Airway epithelial cell (primary cell): ENCODE measurements around the gene SUV39H2. TPM values are rescaled to one million over a fixed set of nuclear protein-coding genes. Genes with fewer than 3 reads are reported as not detected.

ENCODE experiments used
- total RNA-seq: library from RNA; depleted of rRNA; stranded (reverse); fragments of >200 nt; gene quantifications from 2 replicates; pipeline ENCODE4 v1.2.3, GENCODE V29; 2015

SUV39H2 gene
- 13.5 and 16.1 TPM in 2 replicates for total RNA-seq

GRCh38 chr10:14878266-14879123 lies at the start of gene SUV39H2:
Gene SUV39H2 (plus strand): TSS chr10:14878866. CDS start chr10:14878889, 23 bp downstream.

GRCh38 chr10:14837757-14838581 lies 40.7 kb upstream of the SUV39H2 start, which contains the start of the genes CDNF, HSPA14 and MSANTD7:
Gene CDNF (minus strand): TSS chr10:14838037. CDS start chr10:14837946, 91 bp downstream.
Gene HSPA14 (plus strand): TSS chr10:14838306. CDS start chr10:14838403, 97 bp downstream.
Gene MSANTD7 (plus strand): TSS chr10:14838306. CDS start chr10:14842285, 3,979 bp downstream.

Other genes with a start within 250 kb of the SUV39H2 start
- gene FAM107B, start 104.0 kb upstream of the SUV39H2 start, total RNA-seq = 7.1 and 8.5 TPM in 2 replicates
- gene CDNF, start 40.8 kb upstream of the SUV39H2 start, total RNA-seq = 0.21 TPM in 1 of 2 replicates, not detected in the other
- gene HSPA14, start 40.6 kb upstream of the SUV39H2 start, total RNA-seq = 14.2 and 20.8 TPM in 2 replicates
- 7.0 and 12.6 TPM in 2 replicates for gene MSANTD7, start 40.6 kb upstream of the SUV39H2 start, total RNA-seq
- gene DCLRE1C, start 75.2 kb downstream of the SUV39H2 start, total RNA-seq = 7.4 and 7.6 TPM in 2 replicates
- gene MEIG1, start 80.5 kb downstream of the SUV39H2 start, total RNA-seq = not detected in 2 replicates
- 0.09 TPM in 1 of 2 replicates, not detected in the other for gene OLAH, start 165.1 kb downstream of the SUV39H2 start, total RNA-seq
- gene ACBD7, start 209.9 kb downstream of the SUV39H2 start, total RNA-seq = 0.28 and 0.74 TPM in 2 replicates
- gene RPP38, start 218.5 kb downstream of the SUV39H2 start, total RNA-seq = 13.1 and 20.0 TPM in 2 replicates